Measurements from ENCODE around the gene RAMP3.
A peak's percentile ranks its signal among the peaks of the same experiment; 100 is the strongest.

The RAMP3 gene

GRCh38 chr7:45211066-45211465, 53.5 kb downstream of the RAMP3 start:
- no peak for TF ChIP-seq CTCF (IDR thresholded peaks at IDR 0.05; ENCODE audit: low read depth, low read length)
- DNase-seq (ENCODE audit: extremely low read depth, low read depth), result no peak

GRCh38 chr7:45211958-45212357, 54.4 kb downstream of the RAMP3 start:
- TF ChIP-seq CTCF (IDR thresholded peaks at IDR 0.05; ENCODE audit: low read depth, low read length), result no peak
- no peak for DNase-seq (ENCODE audit: extremely low read depth, low read depth)

GRCh38 chr7:45212606-45213005, 55.0 kb downstream of the RAMP3 start:
- no peak for TF ChIP-seq CTCF (IDR thresholded peaks at IDR 0.05; ENCODE audit: low read depth, low read length)
- DNase-seq (ENCODE audit: extremely low read depth, low read depth), result no peak

GRCh38 chr7:45215601-45216062, 58.0 kb downstream of the RAMP3 start:
- TF ChIP-seq CTCF (IDR thresholded peaks at IDR 0.05; ENCODE audit: low read depth, low read length), result no peak
- DNase-seq (ENCODE audit: extremely low read depth, low read depth), result no peak

- TF ChIP-seq CTCF (IDR thresholded peaks at IDR 0.05; ENCODE audit: low read depth, low read length), result no peak
- no peak for DNase-seq (ENCODE audit: extremely low read depth, low read depth)
Measured at GRCh38 chr7:45216181-45216580, 58.6 kb downstream of the RAMP3 start.

GRCh38 chr7:45216622-45217165, 59.1 kb downstream of the RAMP3 start:
- no peak for DNase-seq (ENCODE audit: extremely low read depth, low read depth)
- TF ChIP-seq CTCF (IDR thresholded peaks at IDR 0.05; ENCODE audit: low read depth, low read length), result no peak

- TF ChIP-seq CTCF (IDR thresholded peaks at IDR 0.05; ENCODE audit: low read depth, low read length), result peak; percentile 33
- DNase-seq (ENCODE audit: extremely low read depth, low read depth), result no peak
Measured at GRCh38 chr7:45217358-45217757, 59.8 kb downstream of the RAMP3 start.
